GM12801 (cell line): ENCODE measurements around the gene MBOAT7.

Source experiments
- CTCF ChIP-seq: IDR thresholded peaks from one replicate; pipeline ENCODE4 v1.5.1; 2011; ENCODE audit warnings: control low read depth; ENCODE audit not compliant: insufficient read length; ENCODE audit errors: extremely low read depth

MBOAT7 gene

GRCh38 chr19:54160182-54160811, 29.1 kb downstream of the MBOAT7 start:
- no peak for TF ChIP-seq CTCF

- no peak for TF ChIP-seq CTCF
Measured at GRCh38 chr19:54159352-54160181, 29.8 kb downstream of the MBOAT7 start, which contains the start of gene LENG1. LENG1 (minus strand) TSS chr19:54159721; CDS start chr19:54159695, 26 bp downstream.

- no peak for TF ChIP-seq CTCF
Measured at GRCh38 chr19:54158812-54159351, 30.5 kb downstream of the MBOAT7 start.

- no peak for TF ChIP-seq CTCF
Measured at GRCh38 chr19:54156953-54157352, 32.4 kb downstream of the MBOAT7 start.

GRCh38 chr19:54156490-54156889, 32.9 kb downstream of the MBOAT7 start:
- no peak for TF ChIP-seq CTCF

- no peak for TF ChIP-seq CTCF
Measured at GRCh38 chr19:54155694-54156093, 33.7 kb downstream of the MBOAT7 start.

GRCh38 chr19:54154603-54155345, 34.6 kb downstream of the MBOAT7 start:
- TF ChIP-seq CTCF = no peak
